RPMI8226 (cell line): Measurements from ENCODE around the gene KCTD2.

Source experiments
- DNase-seq: peaks from one replicate; pipeline ENCODE4 v3.0.0-alpha.2; 2015

KCTD2 gene

DNA sequence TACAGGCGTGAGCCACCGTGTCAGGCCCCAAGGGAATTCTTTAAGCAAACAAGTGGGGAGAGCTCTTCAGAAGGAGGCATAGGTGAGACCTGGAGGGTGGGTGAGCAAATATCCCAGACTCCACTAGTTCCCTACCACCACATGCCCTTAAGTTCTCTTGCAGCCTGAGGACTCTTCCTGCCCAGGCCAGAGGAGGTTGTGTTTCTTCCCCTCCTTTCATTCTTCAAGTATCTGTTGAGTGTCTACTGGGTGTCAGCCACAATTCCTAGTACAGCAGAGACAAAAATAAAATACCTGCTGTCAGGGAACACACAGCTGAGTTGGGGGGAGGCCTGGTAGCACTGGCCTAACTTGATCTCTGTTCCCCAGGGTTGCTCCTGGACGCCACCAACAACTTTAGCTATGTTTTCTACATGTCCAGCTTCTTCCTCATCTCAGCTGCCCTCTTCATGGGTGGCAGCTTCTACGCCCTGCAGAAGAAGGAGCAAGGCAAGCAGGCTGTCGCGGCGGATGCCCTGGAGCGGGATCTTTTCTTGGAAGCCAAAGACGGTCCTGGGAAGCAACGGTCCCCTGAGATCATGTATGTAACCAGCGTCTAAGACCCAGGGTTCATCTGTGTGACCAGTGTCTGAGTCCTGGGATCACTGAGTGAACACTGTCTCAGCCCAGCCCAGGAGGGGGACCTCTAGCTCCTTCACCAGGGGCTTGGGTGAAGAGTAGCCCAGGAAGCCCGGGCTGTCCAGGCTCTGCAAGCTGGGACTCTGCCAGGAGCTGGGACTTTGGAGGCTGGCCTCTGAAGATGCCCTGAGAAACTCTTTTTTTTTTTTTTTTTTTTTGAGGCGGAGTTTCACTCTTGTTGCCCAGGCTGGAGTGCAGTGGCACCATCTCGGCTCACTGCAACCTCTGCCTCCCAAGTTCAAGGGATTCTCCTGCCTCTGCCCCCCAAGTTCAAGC lies 56.9 kb downstream of the KCTD2 start:
- DNase-seq: peak; percentile 30

DNA sequence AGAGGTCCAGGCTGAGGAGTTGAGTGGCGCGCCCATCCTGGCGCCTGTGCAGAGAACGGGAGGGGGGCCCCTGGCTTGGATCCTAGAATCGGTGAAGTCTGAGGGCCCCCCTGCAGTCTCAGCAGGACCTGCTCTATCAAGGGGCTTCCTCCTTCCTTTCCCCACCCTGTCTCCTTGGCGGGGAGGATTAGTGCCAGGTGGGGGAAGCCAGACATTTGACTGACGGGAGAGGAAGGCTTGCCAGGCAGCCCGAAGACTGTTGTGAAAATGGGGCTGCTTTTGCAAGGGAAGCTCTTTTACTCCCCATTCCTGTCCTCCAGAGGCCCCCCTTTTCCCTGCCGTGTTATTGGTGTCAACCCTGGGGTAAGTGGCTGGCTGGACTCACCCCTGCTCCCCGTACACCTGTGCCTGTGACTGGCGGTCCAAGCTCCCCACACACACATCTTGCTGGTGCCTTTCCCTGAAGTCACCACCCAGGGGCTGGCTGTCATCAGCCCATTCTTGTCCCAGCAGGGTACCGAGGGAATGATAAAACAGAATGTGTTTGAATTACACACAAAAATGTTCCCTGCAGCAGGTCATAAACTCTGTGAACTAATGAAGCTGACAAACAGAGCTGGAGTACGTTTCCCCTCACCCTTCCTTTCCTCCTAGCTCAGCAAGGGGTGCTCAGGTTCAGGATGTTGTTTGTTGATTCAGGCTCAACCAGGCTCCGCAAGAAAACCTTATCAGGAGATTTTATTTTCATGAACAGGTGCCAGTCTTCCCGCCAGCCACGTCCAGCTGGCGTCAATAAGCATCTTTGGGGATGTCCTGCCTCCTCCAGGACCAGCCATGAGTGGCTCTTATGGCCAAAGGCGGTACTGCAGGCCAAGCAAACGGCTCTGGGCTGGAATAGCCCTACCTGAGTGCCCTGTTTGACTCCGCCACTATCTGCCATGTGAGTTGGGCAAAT lies 58.4 kb downstream of the KCTD2 start:
- peak; percentile 84 for DNase-seq

DNA sequence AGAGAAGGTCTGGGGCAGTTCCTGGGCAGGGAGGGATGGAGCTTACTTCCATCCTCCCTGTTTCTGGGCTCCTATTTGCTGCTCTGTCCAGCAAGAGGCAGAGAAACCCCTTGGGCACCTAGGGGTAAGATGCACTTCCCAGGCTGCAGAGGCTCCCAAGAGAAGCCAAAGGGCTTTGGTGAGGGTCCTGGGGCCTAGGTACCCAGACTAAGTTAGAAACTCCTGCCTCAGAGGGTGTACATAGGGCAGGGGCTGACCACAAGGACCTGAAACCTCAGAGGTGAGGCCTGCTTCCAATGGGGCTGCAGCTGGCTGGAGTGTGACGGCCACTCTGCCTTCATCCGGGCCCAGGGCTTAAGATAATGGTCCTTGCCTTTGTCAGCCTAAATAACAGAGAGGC lies 61.2 kb downstream of the KCTD2 start:
- DNase-seq: no peak

DNA sequence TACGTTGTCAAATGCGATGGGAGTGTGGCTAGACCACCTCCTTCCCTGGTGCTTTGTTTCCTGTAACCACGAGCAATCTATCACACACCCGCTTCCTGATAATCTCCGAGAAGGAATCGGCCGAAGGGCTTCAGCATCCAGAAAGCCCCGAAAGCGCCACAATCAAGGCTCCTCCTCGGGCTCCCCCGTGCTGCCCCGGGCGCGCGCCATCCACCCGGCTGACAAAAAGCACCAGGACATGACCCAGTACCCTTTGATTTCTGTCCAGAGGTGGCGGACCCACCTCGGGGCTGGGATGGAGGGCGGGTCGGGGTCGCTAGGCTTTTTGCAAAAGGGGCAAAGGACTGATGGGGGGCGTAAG lies 62.0 kb downstream of the KCTD2 start:
- DNase-seq: no peak

DNA sequence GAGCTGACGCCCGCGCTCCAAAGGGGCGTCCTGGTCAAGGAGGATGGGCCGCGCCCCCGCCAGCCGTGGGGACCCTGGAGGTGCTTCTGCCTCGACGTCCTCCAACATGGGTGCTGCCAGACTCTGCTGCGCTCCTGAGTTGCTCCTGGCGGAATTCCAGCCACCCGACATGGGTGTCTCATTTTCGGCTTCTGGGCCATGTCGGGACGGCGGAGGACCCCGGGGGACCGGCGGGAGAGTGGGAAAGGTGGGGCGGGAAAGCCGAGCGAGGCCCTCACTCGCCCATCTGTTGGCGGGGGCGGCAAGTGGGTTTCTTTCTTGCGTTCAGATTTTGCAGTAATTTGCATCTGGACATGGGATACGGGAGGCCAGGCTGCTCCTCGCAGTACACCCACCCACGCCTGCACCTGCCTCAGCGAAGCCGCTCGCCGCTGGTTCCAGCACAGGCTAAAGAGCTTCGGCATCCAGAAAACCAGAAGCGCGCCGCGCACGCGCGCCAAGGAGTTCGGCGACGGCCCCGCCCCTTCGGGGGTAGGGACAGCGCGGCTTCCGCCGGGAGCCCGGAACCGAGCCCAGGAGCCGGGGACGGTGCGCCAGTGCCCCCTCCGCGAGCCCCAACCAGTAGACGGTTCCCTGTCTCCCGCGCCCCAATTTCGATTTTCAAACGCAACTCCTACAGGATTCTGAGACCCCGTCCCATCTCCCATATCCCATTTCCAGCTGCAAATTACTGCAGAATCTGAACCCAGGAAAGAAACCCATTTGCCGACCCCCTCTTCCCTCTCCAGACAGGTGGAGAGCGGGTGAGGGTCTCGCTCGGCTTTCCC lies 62.6 kb downstream of the KCTD2 start, which contains the start of gene ARMC7:
ARMC7 (plus strand) TSS at position 563 of the 827 bp plus-strand sequence. CDS start 320 bp downstream, outside the sequence.
- DNase-seq: peak; percentile 94

DNA sequence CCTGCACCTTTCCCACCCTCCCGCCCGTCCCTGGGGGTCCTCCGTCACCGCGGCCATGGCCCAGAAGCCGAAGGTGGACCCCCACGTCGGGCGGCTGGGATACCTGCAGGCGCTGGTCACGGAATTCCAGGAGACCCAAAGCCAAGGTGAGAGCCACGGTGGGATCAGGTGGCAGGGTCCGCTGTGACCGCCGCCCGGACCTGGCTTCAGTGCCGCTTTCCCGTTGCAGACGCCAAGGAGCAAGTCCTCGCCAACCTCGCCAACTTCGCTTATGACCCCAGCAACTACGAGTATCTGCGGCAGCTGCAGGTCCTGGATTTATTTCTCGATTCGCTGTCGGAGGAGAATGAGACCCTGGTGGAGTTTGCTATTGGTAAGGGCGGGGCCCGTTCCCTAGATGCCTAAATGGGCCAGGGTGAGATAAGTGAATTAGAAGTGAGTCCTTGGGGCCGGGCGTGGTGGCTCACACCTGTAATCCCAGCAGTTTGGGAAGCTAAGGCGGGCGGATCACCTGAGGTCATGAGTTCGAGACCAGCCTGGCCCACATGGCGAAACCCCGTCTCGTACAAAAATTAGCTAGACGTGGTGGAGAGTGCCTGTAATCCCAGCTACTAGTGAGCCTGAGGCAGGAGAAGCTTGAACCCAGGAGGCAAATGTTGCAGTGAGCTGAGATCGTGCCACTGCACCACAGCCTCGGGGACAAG lies 63.4 kb downstream of the KCTD2 start:
- DNase-seq: peak; percentile 48

DNA sequence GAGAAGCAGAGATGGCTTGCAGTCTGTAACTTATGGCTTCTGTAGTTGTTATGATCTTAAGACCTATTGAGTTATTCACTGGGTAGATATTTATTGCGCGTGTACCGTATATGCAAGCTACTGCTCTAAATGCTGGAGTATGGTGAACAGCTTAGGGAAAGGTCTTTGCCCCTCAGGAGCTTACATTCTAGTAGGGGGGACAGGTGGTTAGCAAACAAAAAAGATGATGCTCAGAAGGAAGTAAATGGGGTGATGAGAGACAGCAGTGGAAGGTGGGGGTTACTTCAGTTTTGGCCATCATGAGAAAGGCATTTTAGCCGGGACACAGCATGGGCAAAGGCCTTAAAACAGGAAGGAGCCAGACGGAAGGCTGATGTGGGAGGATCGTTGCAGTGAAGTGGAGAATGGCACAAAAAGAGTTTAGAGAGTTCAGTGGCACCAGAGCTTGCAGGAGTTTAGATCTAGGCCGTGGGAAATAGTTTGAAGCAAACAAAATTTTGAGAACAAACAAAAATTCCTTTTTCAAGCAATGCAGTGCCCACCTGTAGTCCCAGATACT lies 64.8 kb downstream of the KCTD2 start:
- no peak for DNase-seq

DNA sequence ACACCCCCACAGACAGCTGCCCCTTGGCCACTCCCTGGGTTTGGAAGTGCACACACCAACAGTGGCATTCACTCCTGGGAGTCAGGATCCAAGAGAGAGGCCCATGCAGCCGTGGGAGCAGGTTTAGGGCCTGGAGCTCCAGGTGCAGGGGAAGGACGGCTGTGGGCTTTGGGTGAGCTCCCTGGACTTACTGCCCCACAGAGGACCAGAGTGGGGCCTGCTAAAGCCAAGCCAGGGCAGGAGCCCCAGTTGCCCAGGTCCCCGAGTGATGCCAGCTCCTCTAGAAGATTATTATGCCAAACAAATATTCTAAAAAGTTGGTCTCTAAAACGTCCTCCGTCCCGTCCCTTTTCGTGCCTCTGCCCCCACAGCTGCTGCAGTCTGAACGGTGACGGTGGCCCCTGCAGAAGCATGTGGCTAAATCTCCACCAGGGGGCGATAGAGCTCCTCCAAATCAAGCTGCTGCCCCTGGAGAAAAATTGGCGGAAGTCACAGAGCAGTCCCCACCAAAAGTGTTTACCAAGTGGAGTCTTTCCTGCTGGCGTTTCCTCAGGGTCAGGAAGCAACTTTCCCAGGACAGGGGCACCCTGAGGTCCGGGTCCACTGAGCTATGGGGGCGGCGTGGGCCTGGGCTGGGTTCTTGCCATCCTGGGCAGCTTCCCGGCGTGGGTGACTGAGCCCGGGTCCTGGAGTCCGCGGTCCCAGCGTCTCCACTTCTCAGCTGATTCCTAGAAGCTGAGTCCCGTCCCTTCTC lies 67.0 kb downstream of the KCTD2 start:
- DNase-seq: peak; percentile 88

DNA sequence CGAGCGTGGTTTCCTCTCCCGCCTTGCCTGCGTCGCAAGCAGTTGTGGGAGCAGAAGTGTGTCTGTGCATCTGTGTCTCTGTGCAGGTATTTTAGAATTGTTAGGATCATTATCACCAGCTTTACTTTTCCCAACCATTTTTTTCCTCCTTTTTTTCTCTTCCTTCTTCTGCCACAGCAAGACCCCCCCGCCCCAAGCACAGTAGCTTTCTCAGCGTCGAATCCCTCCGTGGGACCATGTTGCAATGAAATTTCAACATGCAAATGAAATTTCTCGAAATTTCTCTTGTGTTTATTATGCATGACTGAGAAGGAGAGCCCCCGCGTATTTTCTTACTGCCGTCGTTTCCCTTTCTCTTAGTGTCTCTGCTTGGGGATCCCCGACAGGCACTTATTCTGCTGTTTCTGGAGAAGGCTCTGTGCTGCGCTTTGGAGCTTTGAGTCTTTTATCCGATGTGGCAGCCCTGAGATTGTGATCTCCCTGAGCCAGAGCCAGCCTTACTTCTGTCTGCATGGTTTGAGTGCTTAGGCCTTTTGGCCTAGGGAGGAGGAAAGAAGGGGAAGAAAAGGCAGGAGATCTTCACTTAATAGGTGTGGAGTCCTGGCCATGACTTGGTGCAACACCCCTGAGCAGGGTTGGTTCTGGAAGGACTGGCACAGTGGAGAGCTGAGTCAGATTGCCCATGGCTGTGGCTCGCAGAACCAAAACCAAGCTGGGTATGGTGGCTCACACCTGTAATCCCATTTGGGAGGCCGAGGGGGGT lies 67.7 kb downstream of the KCTD2 start:
- no peak for DNase-seq
